ENCODE data around the gene GOSR1.
A peak's percentile ranks its signal among the peaks of the same experiment; 100 is the strongest.
"Not testable (repeated sequence)": the region's sequence is repeated elsewhere in the genome, so short reads cannot be mapped to it uniquely, and the experiment has no call there.

Gene GOSR1

DNA sequence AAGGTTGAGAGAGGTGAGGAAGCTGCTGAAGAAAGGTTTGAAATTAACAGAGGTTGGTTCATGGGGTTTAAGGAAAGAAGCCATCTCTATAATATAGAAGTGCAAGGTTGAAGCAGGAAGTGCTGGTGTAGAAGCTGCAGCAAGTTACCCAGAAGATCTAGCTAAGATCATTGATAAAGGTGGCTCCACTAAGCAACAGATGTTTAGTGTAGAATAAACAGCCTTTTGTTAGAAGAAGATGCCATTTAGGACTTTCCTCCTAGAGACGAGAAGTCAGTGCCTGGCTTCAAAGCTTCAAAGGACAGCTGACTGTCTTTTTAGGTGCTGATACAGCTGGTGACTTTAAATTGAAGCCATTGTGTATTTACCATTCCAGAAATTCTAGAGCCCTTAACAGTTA lies 29.3 kb downstream of the GOSR1 start:
- no peak for DNase-seq

DNA sequence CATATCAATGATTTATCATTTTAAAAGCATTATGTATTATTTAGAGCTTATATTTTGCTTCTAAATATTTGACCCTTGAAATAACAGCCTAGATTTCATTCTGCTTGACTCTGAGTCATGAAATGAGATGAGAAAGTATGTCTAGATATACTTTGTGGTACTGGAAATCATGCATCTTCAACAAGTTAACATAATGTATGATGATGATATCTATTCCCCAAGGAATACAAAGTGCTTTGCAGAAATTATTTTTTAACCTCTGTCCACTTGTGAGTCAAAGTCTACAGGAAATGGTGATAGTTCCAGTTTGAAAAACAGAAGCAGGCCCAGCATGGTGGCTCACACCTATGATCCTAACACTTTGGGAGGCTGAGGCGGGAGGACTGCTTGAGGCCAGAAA lies 36.1 kb downstream of the GOSR1 start:
- no peak for DNase-seq

DNA sequence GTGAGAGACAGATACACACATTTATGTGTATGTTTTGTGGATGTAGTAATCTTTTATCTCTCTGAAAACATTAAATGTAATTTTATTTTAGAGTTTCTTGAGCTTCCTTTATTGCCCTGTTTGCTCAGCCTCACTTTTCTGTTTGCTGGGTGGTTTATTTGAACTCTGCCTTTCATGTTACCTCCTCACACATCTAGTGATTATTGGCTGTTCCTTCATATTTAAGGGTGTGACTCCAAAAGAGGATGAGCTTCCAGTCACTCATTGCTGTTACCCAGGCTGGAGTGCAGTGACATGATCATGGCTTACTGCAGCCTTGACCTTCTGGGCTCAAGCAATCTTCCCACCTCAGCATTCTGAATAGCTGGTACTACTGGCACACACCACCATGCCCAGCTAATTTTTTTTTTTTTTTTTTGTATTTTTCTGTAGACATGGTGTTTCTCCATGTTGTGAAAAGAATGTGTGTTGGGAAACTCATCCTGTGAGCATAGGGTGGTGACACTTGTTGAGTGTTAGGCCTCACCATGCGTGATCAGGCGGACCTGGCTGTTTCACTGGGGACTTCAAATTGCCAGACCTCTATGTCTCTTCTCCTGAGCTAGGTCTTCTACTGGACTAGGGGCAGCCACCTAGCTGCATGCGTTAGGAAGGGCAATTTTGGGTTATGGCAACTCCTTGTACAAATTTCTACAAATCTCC lies 37.8 kb downstream of the GOSR1 start:
- no peak for DNase-seq

DNA sequence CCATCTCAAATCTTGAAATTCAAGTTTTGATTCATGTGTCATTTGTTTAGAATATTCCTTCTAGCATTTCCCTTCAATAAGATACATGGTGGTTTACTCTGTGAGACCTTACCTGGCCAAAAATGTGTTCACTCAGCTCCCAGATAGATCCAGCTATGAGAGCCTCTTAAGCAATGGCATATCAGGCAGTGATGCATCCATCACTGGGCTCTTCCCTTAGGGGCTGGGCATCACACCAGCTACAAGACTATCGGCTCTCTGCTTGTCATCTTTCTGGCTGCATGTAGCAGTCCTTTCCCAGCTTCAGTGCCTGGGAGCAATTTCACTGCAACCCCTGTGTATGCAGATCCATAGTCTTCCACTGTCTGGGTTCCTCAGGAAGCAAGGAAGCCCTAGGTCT lies 40.6 kb downstream of the GOSR1 start:
- no peak for DNase-seq

DNA sequence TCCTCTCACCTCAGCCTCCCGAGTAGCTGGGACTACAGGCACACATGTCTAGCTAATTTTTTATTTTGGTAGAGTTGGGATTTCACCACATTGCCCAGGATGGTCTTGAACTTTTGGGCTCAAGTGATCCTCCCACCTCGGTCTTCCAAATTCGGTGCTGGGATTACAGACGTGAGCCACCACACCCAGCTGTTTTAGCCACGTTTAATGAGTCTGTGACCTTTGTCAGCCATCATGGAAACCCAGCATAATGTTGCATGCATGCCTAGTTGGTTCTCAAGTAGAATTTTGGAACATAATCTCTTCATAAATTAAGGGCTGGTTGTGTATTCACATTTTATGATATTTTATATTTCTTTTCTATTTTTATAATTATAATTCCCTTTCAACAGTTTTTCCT lies 42.0 kb downstream of the GOSR1 start:
- no peak for DNase-seq

DNA sequence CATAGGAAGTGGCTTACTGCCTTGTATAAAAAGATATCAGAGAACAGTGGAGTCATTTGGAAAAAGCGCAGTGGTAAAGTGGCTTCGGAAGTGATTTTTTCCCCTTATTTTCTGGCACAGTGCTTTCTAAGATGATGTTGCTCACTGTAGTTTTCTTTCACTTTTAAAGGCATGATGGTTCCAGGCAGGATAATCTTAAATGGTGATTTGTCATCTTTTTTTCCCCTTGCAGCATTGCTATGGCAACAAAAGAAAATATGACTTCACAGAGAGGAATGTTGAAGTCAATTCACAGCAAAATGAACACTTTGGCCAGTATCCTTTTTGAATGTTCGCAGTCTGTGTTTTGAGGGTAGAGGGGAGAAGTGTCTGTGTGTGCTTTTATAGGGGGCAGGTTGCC lies 42.5 kb downstream of the GOSR1 start:
- DNase-seq: peak in 1 of 2 experiments; percentile 46

DNA sequence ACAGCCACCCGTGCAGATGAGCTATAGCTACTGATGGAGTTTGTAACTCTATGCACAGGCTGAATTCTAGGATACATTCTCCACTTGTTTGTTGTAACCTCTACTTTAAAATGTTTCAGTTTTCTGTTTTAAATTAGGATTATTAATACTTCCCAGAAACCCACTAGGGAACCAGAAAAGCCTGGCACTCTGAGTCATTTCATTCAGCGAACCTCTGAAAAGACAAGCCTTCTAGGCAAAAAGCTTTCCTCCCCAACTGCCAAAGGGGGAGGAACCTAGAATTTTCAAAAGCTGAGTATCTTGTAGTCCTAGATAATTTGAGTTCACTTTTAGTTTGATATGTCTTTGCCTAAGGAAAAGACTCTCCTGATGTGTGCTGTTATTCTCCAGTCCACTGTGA lies 43.2 kb downstream of the GOSR1 start:
- no peak for DNase-seq

DNA sequence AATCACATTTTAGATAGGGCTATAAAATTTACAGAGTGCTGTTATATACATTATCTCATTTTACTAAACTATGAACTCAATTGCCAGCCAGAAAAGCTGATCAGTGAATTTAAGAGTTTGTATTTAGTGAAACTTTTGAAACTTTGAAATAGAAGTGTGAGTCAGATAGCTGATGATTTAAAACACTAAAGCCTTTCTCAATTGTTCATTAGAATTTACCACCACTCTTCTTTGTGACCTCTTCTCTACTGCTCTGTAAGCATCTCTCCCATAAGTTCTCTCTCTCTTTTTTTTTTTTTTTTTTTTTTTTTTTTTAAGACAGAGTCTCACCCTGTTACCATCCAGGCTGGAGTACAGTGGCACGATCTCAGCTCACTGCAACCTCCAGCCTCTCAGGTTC lies 43.7 kb downstream of the GOSR1 start:
- DNase-seq: no peak

DNA sequence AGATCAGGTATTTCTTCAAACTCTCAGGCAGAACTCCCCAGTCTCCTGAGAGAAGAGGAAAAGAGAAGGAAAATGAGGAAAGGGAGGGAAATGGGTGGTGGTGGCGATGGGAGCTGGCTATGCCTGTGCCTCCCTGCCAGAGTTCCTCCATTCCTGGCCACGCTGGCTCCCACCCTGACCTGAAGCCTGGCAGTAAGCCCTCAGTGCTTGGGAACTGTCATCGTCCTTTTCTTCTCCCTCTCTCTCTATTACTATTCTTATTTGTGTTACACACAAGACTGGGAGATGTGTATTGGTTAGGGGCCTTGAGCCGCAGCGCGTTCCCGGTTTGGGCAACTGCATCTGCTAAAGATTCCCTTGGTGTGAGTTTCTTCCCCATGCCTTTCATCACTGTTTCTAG lies 44.6 kb downstream of the GOSR1 start:
- DNase-seq: no peak

DNA sequence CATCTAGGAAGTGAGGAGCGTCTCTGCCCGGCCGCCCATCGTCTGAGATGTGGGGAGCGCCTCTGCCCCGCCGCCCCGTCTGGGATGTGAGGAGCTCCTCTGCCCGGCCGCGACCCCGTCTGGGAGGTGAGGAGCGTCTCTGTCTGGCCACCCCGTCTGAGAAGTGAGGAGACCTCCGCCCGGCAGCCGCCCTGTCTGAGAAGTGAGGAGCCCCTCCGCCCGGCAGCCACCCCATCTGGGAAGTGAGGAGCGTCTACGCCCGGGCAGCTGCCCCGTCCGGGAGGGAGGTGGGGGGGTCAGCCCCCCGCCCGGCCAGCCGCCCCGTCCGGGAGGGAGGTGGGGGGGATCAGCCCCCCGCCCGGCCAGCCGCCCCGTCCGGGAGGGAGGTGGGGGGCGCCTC lies 46.0 kb downstream of the GOSR1 start:
- DNase-seq: not testable (repeated sequence)

DNA sequence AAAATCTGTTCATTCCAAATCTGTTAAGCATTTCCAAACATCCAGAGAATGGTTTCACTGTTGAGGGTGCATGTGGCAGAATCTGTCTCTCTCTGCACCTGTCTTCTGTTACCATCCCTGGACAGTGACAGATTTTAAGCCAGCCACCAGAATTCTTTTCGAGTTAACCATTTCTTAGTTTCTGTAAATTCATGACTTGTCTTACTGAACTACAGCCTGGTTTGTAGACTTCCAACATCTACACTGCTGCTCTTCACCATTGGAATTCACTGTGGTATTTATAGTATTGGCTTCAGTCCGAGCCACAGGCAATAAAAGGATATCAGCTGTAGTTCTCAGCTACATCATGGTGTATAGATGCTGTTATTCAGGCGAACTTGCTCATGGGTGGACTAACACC lies 47.6 kb downstream of the GOSR1 start:
- no peak for DNase-seq

DNA sequence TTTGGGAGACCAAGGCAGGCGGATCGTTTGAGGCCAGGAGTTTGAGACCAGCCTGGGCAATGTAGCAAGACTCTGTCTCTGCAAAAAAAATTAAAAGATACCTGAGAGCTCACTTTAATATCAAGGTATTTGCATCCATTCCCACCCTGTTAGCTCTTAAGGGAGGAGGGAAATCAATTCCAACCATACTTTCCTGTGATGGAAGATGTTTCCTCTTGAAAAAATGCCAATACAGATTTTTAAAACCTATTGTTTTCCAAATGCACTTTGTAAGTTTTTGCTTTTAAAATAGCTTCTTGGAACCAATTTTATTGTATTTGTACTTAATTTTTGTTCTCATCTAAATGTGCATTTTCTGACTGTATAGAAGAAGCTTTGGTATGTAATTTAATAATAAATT lies 49.2 kb downstream of the GOSR1 start:
- DNase-seq: no peak

DNA sequence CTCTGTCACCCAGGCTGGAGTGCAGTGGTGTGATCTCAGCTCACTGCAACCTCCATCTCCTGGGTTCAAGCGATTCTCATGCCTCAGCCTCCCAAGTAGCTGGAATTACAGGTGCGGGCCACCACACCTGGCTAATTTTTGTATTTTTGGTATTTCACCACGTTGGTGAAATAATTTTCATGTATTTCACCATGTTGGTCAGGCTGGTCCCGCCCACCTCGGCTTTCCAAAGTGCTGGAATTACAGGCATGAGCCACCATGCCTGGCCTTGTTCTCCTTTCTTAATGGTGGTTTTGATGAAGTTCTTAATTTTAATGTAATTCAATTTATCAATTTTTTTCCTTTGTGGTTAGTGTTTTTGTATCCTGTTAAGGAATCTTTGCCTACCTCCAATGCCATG lies 51.5 kb downstream of the GOSR1 start:
- DNase-seq: not testable (repeated sequence)

DNA sequence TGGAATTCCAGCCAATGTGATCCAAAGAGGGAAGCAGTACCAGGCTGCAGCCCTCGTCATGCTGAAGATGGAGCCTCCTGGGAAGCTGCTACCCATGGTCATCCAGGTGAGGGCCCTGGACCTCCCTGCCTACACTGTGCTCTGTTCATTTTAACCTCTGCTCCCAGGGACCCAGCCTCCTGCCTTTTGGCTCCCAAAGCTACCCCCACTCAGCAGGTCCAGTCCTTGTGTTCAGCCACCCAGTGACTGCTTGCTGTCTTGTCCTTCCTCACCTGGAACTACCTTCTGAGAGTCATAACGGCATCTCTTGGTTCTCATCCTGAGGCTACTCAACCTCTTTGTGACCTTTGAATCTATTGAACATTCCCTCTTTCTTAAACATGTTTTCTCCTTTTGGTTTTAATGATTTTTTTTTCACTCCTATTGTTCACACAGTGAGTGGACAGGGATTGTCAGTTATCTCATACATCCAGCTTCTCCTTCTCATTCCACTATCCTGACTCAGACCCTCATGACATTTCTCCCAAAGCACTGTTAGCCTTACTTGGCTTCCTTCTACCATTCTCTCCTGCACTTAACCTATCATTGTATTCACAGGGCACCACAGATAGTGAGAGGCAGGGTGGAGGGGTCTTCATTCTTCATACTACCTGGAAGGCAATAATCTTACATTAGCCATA lies 53.3 kb downstream of the GOSR1 start:
- DNase-seq: no peak

DNA sequence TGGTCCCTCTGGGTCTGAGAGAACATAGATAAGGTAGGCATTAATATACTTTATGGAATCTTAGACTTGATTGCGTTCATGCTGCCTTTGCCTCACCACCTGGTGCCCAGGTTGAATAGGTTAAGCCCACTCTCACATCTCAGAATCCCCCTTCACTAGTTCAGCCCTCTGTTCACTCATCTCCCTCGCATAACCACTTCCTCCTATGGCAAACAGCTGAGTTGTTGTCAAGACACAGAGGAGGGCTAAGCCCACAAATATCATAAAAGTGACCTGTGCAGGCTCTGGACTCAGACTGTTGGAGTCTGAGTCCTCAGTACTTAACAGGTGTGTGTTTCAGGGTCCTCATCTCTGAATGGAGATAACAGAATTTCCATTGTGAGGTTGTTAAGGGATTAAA lies 55.7 kb downstream of the GOSR1 start:
- no peak for DNase-seq

DNA sequence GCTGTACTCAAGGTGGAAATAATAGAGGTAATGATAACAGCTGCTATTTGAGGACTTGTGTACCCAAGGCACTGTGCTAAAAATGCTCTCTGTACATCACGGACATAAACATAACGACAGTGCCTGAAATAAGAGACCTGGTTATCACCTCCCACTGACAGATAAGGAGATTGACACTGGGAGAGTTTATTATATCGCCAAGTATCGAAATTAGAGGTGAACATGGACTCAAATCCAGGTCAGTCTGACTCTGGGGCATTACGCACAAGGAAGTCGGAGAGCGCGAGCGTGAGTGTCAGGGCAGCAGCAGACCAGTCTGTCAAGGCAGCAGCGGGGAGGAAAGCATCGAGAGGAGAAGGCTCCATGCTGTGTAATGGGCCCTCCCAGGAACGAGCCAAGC lies 57.1 kb downstream of the GOSR1 start:
- DNase-seq: no peak

DNA sequence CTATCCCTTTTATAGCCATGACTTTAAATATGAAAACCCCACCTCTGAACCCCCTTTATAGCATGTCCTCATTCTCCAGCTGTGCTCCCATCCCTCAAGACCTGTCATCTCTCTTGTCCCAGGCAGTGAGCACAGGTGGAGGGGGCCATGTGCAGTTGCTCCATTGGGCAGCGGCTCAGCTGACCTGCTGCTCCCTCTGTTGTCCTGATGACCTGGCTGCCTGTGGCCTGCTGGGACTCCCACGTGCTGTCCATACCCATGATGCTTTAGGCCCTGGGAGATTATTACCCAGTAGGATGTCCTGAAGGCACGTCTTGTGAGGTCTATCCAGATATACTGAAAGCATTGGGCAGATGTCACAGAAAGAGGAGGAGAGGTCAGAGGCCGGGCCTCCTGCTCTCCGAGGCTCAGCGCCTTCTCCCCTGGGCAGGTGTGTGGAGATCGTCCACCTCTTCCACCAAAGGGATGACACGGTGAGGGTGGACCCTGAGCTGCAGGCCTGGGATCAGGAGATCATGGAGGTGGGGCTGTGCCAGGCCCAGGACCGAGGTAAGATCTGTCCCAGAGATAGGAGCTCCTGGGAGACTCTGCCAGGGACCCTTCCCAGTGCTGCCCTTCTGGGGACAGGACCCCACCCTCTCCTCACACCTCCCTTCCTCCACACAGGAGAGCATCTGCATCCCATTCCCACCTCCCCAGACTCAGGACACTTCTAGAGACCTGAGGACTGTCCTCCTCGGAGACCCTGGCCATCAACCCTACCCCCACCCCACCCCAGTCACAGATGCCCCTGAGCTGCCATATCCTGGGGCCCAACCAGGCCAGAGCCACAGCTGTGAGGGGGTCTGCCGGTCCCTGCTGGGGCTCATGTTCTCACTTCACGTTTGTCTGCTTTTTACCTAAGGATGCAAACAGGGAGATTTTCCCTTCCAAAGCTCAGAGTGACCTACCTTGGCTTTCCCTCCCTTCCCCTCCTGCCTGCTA lies 58.0 kb downstream of the GOSR1 start:
- DNase-seq: no peak

DNA sequence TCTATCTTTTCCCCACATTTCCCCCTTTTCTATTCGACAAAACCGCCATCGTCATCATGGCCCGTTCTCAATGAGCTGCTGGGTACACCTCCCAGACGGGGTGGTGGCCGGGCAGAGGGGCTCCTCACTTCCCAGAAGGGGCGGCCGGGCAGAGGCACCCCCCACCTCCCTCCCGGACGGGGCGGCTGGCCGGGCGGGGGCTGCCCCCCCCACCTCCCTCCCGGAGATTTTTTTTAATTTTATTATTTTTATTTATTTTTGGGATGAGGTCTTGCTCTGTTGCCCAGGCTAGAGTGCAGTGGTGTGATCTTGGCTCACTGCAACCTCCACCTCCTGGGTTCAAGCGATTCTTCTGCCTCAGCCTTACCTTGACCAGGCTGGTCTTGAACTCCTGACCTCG lies 59.6 kb downstream of the GOSR1 start:
- DNase-seq: not testable (repeated sequence)

DNA sequence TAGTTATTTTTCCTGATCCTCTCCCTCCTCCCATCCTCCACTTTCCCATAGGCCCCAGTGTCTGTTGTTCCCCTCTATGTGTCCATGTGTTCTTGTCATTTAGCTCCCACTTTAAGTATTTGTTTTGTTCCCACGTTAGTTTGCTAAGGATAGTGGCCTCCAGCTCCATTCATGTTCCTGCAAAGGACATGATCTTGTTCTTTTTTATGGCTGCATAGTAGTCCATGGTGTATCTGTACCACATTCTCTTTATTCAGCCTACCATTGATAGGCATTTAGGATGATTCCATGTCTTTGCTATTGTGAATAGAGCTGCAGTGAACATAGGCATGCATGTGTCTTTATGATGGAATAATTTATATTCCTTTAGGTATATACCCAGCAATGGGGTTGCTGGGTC lies 60.5 kb downstream of the GOSR1 start:
- DNase-seq: not testable (repeated sequence)

DNA sequence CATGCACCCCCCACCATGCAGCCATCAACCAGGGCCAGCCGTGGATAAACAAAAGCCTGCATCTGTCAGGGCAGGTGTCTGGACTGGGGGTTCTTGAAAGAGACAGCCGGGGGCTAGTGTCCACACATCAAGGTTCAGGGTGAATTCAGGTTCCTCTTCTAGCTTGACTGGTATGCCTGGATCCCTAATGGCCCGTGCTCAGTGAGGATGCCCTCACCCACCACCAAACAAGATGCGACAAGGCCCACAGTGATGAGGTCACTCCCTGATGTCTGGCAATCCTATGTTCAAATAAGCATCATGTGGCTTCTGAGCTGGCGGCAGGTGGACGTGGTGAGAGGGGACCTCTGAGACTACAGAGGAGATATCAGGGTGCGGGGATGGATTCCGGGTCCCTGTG lies 64.6 kb downstream of the GOSR1 start:
- no peak for DNase-seq

DNA sequence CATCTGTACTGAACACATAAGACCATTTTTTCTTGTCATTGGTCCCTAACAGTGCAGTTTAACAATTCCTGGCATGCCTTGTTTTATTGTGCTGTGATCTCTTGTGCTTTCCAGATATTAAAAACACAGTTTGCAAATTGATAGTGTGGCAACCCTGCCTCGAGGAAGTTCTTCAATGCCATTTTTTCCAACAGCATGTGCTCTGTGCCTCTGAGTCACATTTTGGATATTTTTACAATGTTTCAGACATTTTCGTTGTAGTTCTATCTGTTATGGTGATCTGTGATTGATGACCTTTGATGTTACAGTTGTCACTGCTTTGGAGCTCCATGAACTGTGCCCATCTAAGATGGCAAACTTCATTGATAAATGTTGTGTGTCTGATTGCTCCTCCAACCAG lies 66.2 kb downstream of the GOSR1 start:
- DNase-seq: no peak

DNA sequence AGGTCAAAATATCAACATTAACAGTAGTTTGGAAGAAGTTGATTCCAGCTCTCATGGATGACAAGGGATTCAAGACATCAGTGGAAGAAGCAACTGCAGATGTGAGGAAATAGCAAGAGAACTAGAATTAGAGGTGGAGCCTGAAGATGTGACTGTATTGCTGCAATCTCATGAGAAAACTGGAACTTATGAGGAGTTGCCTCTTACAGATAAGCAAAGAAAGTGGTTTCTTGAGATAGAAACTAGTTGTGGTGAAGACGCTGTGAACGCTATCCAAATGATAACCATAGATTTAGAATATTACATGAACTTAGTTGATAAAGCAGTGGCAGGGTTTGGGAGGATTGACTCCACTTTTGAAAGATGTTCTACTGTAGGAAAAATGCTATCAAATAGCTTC lies 67.8 kb downstream of the GOSR1 start:
- no peak for DNase-seq

DNA sequence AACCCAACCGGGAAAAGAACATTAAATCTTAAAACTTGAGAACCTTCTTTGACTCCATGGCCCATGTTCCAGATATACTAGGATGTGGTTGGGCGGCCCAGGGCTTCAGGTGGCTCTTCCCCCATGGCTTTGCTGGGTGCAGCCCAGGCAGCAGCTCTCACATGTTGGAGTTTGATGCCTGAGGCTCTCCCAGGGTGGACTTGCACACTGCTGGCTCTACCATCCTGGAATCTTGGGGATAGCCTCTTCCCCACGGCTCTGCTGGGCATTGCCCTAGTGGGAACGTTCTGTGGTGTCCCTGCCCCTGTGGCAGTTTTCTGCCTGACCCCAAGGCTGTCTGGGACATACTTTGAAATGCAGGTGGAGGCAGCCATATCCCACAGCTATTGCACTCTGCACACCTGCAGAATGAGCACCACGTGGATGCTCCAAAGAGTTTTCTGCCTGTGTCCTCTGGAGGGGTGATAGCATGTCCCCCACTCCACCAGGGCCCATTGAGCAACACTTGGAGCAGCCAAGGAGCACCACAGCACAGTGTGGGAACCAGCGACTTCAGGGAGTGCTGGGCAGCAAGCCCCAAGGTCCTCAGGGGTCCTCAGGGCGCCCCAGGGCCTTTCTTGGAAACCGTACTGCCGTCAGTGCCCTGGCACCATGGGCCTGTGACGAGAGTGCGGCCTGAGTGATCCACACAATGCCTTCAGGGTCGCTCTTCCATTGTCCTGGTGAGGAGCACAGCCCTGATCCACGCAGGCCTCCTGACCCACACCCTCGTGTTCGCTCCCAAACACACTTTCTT lies 70.8 kb downstream of the GOSR1 start:
- no peak for DNase-seq
